Activated CD4-positive, alpha-beta T cell treated with anti-CD3 and anti-CD28 coated beads, Interleukin-2, amount 50 U/mL, for 4 hours (primary cell): ENCODE results near the gene CCDC6.

Experiments
- DNase-seq, 2 experiments: peaks; one replicate each; pipeline ENCODE4 v3.0.0-alpha.2; 2020

The CCDC6 gene

DNA sequence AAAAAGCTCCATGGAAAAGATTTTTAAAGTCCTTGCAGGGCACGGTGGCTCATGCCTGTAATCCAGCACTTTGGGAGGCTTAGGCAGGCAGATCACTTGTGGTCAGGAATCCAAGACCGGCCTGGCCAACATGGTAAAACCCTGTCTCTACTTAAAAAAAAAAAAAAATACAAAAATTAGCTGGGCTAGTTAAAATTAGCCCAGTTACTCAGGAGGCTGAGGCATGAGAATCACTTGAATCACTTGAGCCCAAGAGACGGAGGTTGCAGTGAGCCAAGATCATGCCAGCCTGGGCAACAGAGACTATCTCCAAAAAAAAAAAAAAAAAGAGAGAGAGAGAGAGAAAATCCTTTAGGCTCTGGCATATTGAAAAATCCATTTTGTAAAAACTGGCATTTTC lies 61.9 kb downstream of the CCDC6 start:
- no peak for DNase-seq

DNA sequence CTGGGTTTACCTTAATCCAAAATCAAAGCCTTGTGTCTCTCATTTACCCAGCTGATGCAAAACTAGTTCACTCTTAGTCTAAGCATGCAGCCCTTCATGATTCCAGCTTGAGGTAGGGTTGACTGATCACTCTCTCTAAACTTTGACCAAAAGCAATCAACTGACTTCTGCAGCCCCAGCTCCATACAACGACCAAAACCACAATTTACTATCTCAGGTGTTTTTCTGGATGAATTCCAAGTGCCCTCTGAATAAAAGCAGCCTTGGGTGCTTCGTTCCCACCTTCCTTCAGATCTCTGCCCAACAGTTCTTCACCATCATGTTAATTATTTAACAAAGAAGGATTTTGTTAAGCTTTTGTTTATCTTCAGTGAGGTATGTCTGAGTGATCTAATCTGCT lies 62.6 kb downstream of the CCDC6 start:
- no peak for DNase-seq

- no peak for DNase-seq
Measured at GRCh38 chr10:59839576-59839975, 66.8 kb downstream of the CCDC6 start.

DNA sequence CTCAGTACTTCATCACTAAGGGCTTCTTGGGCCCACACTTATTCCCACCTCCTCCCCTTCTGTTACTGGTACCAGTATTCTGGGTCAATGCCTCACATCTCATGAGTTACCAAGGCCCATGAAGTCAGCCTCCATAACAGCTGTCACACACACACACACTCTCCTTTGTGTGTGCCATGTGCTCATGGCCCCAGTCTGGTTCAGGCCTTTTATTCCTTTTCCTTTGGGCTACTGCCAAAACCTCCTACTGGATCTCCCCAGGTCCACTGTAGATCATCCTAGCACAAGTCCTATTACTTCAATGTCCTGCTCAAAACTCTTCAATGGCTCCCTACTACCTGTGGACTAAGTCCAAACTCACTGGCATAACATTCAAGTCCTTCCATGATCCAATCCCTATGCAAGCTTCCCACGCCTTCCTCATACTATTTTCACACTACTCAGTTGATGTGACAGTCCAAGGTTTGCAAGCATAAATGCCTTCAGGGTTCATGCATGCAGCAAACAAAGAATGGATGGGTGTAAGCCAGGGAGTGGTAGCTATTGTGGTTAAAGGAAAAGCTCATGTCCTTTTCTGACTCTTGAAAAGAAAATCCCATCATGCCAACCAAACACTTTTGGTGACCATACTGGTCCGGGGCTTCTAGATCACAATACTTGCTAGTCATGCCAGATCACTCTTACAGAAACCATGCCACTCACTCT lies 68.1 kb downstream of the CCDC6 start:
- no peak for DNase-seq

DNA sequence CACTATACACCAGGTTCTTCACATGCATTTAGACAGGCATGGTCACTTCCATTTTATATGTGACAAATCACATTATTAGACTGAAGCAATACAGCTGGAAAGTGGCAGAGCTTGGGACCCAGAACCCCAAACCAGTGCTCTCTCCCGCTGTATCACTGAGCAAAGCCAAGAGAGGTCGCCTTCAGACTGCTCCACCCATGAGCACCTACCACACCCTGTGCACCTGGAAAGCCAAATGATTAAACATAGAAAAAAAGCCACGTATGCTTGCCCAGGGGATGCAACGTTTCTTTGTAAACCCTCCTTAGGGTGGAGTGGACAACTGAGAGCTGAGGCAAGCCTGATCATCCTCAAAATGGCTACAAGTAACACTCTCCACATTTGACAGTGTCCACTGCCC lies 72.5 kb downstream of the CCDC6 start:
- no peak for DNase-seq

- DNase-seq, result no peak
Measured at GRCh38 chr10:59832506-59832905, 73.8 kb downstream of the CCDC6 start.

- DNase-seq, result no peak
Measured at GRCh38 chr10:59831658-59832503, 74.5 kb downstream of the CCDC6 start.

DNA sequence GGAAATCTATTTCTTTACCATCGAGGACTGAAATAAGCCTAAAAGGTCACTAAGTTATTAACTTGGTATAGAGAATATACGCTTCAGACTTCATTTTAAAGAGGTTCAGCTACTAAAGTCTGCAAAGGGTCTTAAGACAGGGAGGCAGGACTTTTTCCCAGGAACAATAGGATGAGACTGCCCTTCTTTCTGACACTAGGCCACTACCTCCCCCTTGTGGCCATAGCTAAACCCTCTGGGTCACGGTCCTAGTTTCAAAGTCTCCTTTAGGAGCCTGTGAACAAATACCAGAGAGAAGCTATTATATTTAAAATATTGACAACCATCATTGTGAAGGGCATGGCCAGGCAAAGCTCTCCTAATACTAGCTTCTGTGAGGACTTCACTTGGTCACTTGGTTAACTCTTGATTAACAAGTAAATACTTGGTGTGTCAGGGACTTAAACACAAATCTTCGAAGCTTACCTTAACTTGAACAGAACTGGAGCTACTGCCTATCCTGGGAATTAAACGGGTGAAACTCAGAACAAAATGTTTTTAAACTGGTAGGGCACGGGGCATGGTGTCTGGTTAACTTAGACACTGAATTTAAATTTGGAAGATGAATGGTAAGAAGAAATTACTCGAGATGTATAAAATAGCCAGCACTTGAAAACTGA lies 75.6 kb downstream of the CCDC6 start:
- peak in 1 of 2 experiments; percentile 2 for DNase-seq

- no peak for DNase-seq
Measured at GRCh38 chr10:59829601-59830000, 76.8 kb downstream of the CCDC6 start.

GRCh38 chr10:59829024-59829423 lies 77.3 kb downstream of the CCDC6 start:
- DNase-seq, result no peak

- no peak for DNase-seq
Measured at GRCh38 chr10:59825932-59826331, 80.4 kb downstream of the CCDC6 start.

DNA sequence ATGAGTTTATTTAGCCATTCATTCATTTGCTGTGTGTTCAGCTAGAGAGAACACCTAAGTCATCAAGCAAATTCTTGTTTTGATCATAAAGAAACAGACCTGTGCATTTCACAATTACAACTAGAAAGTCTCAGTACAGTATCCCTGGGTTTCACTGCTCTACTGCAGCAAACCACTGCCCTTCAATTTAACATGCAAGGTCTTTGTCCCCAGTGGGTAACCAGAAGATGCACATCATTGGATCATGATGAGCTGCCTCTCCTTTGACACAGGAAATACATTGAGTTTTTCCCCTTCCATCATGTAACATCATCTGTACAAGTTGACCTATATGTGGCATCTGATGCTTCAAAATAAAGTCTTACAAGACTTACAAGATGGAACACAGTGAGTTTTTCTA lies 82.6 kb downstream of the CCDC6 start:
- DNase-seq, result no peak

DNA sequence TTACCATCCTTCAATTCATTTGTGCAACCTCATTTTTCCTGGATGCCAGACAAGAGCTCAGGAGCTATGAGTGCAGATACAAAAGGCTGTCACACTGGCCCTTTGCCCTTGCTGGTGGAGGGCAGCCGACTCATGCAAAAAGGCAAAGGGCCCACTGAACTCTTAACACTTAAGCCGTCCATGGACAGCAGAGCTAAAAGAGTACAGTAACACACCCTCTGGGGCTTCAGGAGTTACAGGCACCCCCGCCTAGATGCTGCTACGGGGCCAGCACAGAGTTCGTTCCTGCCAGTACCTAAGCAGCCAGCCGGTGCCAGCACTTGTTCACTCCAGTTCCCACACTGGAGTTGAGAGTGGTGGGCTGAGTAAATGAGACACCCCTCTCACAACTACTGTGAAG lies 83.2 kb downstream of the CCDC6 start:
- no peak for DNase-seq

DNA sequence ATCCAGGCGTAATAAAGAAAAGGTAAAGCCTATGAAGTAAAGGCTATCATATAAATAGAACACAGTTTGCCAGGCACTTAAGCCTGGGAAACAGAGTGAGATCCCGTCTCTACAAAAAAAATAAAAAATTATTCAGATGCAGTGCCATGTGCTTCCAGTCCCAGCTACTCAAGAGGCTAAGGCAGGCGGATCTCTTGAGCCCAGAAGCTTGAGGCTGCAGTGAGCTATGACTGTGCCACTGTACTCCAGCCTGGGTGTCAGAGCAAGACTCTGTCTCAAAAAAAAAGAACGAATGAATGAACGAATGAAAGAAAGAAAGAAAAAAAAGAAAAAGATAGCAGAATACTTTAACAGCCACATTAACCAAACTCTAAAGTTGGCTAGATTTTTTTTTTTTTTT lies 85.9 kb downstream of the CCDC6 start:
- no peak for DNase-seq

GRCh38 chr10:59819683-59820082 lies 86.7 kb downstream of the CCDC6 start:
- DNase-seq, result no peak

GRCh38 chr10:59819265-59819664 lies 87.1 kb downstream of the CCDC6 start:
- DNase-seq, result no peak

DNA sequence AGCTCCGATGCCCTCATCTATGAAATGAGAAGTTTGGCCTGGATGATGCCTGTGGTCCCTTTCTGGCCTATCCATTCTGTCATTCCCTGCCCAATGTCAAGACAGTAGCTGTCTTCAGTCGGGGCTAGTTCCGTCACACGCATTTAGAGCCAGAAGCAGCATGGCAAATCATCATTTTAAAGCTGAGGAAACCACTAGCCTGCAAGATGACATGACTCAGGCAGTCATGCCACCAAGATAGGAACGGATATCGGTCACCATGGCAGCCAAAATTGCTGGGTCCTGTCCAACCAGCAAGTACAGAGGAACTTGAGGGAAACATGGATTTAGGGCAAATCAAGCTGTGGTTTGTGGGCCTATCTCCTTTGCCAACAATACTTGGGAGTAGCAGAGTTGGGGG lies 88.6 kb downstream of the CCDC6 start:
- no peak for DNase-seq

- DNase-seq, result no peak
Measured at GRCh38 chr10:59814878-59815277, 91.5 kb downstream of the CCDC6 start.

GRCh38 chr10:59812519-59813122 lies 93.7 kb downstream of the CCDC6 start:
- DNase-seq, result no peak

DNA sequence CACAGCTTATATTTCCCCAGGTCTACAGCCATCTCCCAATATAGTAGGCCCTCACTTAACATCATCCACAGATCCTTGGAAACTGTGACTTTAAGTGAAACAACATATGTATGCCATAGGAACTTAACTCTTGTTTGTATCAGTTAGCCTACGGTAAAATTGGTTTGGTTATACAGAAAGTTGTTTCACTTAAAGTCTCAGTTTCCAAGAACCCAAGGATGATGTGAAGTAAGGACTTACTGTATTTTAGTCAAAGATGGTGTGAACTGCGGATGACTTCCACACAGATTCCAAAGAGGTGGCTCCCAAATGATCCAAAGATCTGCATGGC lies 96.7 kb downstream of the CCDC6 start:
- DNase-seq, result no peak

- peak; percentile 51 to 57 for DNase-seq
Measured at GRCh38 chr10:59808896-59809643, 97.3 kb downstream of the CCDC6 start.
